Liver (tissue), 9 donors: ENCODE data around the gene DRD5. TPM values are rescaled to one million over a fixed set of nuclear protein-coding genes. Genes with fewer than 3 reads are reported as not detected.

Experiments
- DNase-seq: peaks from one replicate; pipeline ENCODE4 v3.0.0-alpha.2; 2017; ENCODE audit warnings: low spot score
- H3K27ac ChIP-seq, 2 donors: one replicate each; pipeline ENCODE4 v1.7.0; 2013; ENCODE audit warnings: inconsistent platforms in 2 of 2, low read length in 2 of 2, control low read depth in 1 of 2, low read depth in 1 of 2, mild to moderate bottlenecking in 1 of 2
- H3K27me3 ChIP-seq, 4 donors: one replicate each; pipeline versions ENCODE4 v1.6.1 to v1.7.0; 2013; ENCODE audit warnings: low read length in 3 of 4, inconsistent platforms in 1 of 4, mild to moderate bottlenecking in 1 of 4, moderate library complexity in 1 of 4; ENCODE audit not compliant: control insufficient read depth in 4 of 4, insufficient read depth in 4 of 4
- H3K36me3 ChIP-seq, 4 donors: one replicate each; pipeline versions ENCODE4 v1.6.1 to v1.7.0; 2013; ENCODE audit warnings: low read length in 3 of 4, mild to moderate bottlenecking in 3 of 4, low read depth in 1 of 4, moderate library complexity in 1 of 4; ENCODE audit not compliant: control insufficient read depth in 4 of 4, insufficient read depth in 3 of 4
- H3K4me1 ChIP-seq, 4 donors: one replicate each; pipeline versions ENCODE4 v1.6.1 to v1.7.0; 2013; ENCODE audit warnings: low read length in 3 of 4, mild to moderate bottlenecking in 3 of 4, moderate library complexity in 1 of 4; ENCODE audit not compliant: control insufficient read depth in 4 of 4, insufficient read depth in 4 of 4
- H3K4me3 ChIP-seq, 3 donors: one replicate each; pipeline versions ENCODE4 v1.6.1 to v1.7.0; 2013; ENCODE audit warnings: low read length in 3 of 3, control low read depth in 1 of 3, low read depth in 1 of 3, mild to moderate bottlenecking in 1 of 3
- H3K9ac ChIP-seq, 2 donors: one replicate each; pipeline ENCODE4 v1.7.0; 2013; ENCODE audit warnings: low read length in 2 of 2, mild to moderate bottlenecking in 2 of 2, moderate library complexity in 2 of 2, control low read depth in 1 of 2, low read depth in 1 of 2
- H3K9me3 ChIP-seq, 4 donors: one replicate each; pipeline versions ENCODE4 v1.6.1 to v1.7.0; 2013; ENCODE audit warnings: low read length in 3 of 4; ENCODE audit not compliant: control insufficient read depth in 4 of 4
- ATF3 ChIP-seq: IDR thresholded peaks from 2 replicates; pipeline ENCODE4 v1.6.1; 2016; ENCODE audit warnings: antibody characterized with exemption
- CTCF ChIP-seq: fragments of 150-350 bp; IDR thresholded peaks from 2 replicates; pipeline ENCODE4 v1.5.1; 2017; ENCODE audit warnings: improper control_type of control experiment, low read depth, low read length; ENCODE audit not compliant: missing input control
- EGR1 ChIP-seq, 2 donors: IDR thresholded peaks; 2 replicates each; pipeline ENCODE4 v1.6.1; 2016 to 2018; ENCODE audit warnings: antibody characterized with exemption in 2 of 2, low read depth in 2 of 2
- FOXA1 ChIP-seq: IDR thresholded peaks from 2 replicates; pipeline ENCODE4 v1.6.1; 2016; ENCODE audit warnings: antibody characterized with exemption
- FOXA2 ChIP-seq: IDR thresholded peaks from 2 replicates; pipeline ENCODE4 v1.6.1; 2016; ENCODE audit warnings: antibody characterized with exemption
- GABPA ChIP-seq, 2 donors: IDR thresholded peaks in 1 of 2; conservative IDR thresholded peaks in 1 of 2; 2 replicates each; pipeline ENCODE4 v1.6.1; 2016; ENCODE audit warnings: antibody characterized with exemption in 2 of 2, mild to moderate bottlenecking in 1 of 2, moderate library complexity in 1 of 2
- HNF4A ChIP-seq, 2 donors: conservative IDR thresholded peaks; 2 replicates each; pipeline ENCODE4 v1.6.1; 2016; ENCODE audit warnings: antibody characterized with exemption in 2 of 2, mild to moderate bottlenecking in 2 of 2
- HNF4G ChIP-seq: IDR thresholded peaks from 2 replicates; pipeline ENCODE4 v1.6.1; 2016; ENCODE audit warnings: antibody characterized with exemption
- JUND ChIP-seq, 2 donors: IDR thresholded peaks; 2 replicates each; pipeline ENCODE4 v1.6.1; 2016; ENCODE audit warnings: antibody characterized with exemption in 2 of 2
- MAX ChIP-seq: IDR thresholded peaks from 2 replicates; pipeline ENCODE4 v1.6.1; 2016; ENCODE audit warnings: antibody characterized with exemption
- NR2F2 ChIP-seq: IDR thresholded peaks from 2 replicates; pipeline ENCODE4 v1.6.1; 2016; ENCODE audit warnings: antibody characterized with exemption
- RAD21 ChIP-seq, 2 donors: IDR thresholded peaks; 2 replicates each; pipeline ENCODE4 v1.6.1; 2016; ENCODE audit warnings: antibody characterized with exemption in 2 of 2, mild to moderate bottlenecking in 2 of 2
- REST ChIP-seq: IDR thresholded peaks from 2 replicates; pipeline ENCODE4 v1.6.1; 2016; ENCODE audit warnings: antibody characterized with exemption, mild to moderate bottlenecking
- RXRA ChIP-seq, 2 donors: IDR thresholded peaks; 2 replicates each; pipeline ENCODE4 v1.6.1; 2017 to 2018; ENCODE audit warnings: antibody characterized with exemption in 2 of 2, mild to moderate bottlenecking in 1 of 2
- SP1 ChIP-seq: IDR thresholded peaks from 2 replicates; pipeline ENCODE4 v1.6.1; 2018; ENCODE audit warnings: antibody characterized with exemption, mild to moderate bottlenecking
- TAF1 ChIP-seq: conservative IDR thresholded peaks from 2 replicates; pipeline ENCODE4 v1.6.1; 2016; ENCODE audit warnings: antibody characterized with exemption, mild to moderate bottlenecking
- YY1 ChIP-seq: IDR thresholded peaks from 2 replicates; pipeline ENCODE4 v1.6.1; 2016; ENCODE audit warnings: antibody characterized with exemption, mild to moderate bottlenecking
- ZBTB33 ChIP-seq: IDR thresholded peaks from 2 replicates; pipeline ENCODE4 v1.6.1; 2016; ENCODE audit warnings: antibody characterized with exemption
- WGBS: extraction: QIAGEN DNeasy Blood & Tissue Kit; methylation state at CpG from one replicate; pipeline ENCODE4 v1.1.7; 2013; 5-methylcytosine and 5-hydroxymethylcytosine counted together
- polyA plus RNA-seq, 2 donors: library from polyadenylated mRNA; stranded (reverse) in 1 of 2; unstranded in 1 of 2; fragments of 200-250 nt in 1 of 2; fragments of >200 nt in 1 of 2; fragmentation: Nextera tagmentation in 1 of 2; extraction: Ambion mirVana in 1 of 2; gene quantifications; one replicate each; pipeline versions ENCODE4 v1.2.1 to v1.2.3, GENCODE V29; 2013 to 2015
- total RNA-seq, 2 donors: library from RNA; depleted of rRNA; stranded (reverse); fragments of >200 nt; gene quantifications; one replicate each; pipeline ENCODE4 v1.2.3, GENCODE V29; 2014
- donor health status: healthy.
- donor health status: healthy.
- donor health status: healthy.
- donor health status: healthy.
- donor health status: healthy.

Gene DRD5
- total and polyA plus RNA-seq, 4 donors = not detected

- DNase-seq = no peak
- Histone ChIP-seq H3K4me1 (no peaks in the 10 kb centered on the region), H3K9ac (no peak overlapping the region), H3K36me3 (no peaks in the 10 kb centered on the region), H3K27me3 (no peaks in the 10 kb centered on the region), H3K27ac (no peak overlapping the region), H3K9me3 (no peaks in the 10 kb centered on the region), H3K4me3 (no peak overlapping the region)
- 86% methylated on average over 4 of the region's 4 CpGs for WGBS
- TF ChIP-seq YY1 (no peak), JUND (IDR thresholded peaks at IDR 0.05) (no peak), NR2F2 (no peak), TAF1 (no peak), GABPA (IDR thresholded peaks at IDR 0.05 in 1 of 2, conservative IDR thresholded peaks at IDR 0.05 in 1 of 2) (no peak), RXRA (IDR thresholded peaks at IDR 0.05) (no peak), ATF3 (no peak), CTCF (no peak)
Measured at GRCh38 chr4:9800848-9801247, 19.4 kb downstream of the DRD5 start.

GRCh38 chr4:9804918-9805317, 23.5 kb downstream of the DRD5 start:
- H3K9ac ChIP-seq = no peak overlapping the region
- no peak overlapping the region for H3K4me3 ChIP-seq
- H3K4me1 ChIP-seq = no peaks in the 10 kb centered on the region
- H3K9me3 ChIP-seq = no peaks in the 10 kb centered on the region
- DNase-seq = no peak
- H3K36me3 ChIP-seq = no peaks in the 10 kb centered on the region
- TF ChIP-seq ATF3 (no peak), SP1 (no peak), FOXA1 (no peak)
- WGBS = 96% methylated on average over 5 of the region's 5 CpGs
- H3K27ac ChIP-seq = no peak overlapping the region
- H3K27me3 ChIP-seq = no peaks in the 10 kb centered on the region

- H3K9me3 ChIP-seq = no peaks in the 10 kb centered on the region
- H3K4me1 ChIP-seq = no peaks in the 10 kb centered on the region
- H3K27me3 ChIP-seq = no peaks in the 10 kb centered on the region
- H3K9ac ChIP-seq = no peak overlapping the region
- 89% methylated on average over 5 of the region's 5 CpGs for WGBS
- no peak for DNase-seq
- H3K27ac ChIP-seq = no peak overlapping the region
- H3K4me3 ChIP-seq = no peak overlapping the region
- no peaks in the 10 kb centered on the region for H3K36me3 ChIP-seq
- TF ChIP-seq RAD21 (IDR thresholded peaks at IDR 0.05) (no peak), ATF3 (no peak), HNF4G (no peak), REST (no peak), SP1 (no peak), HNF4A (conservative IDR thresholded peaks at IDR 0.05) (no peak), FOXA1 (no peak), RXRA (IDR thresholded peaks at IDR 0.05) (no peak), EGR1 (IDR thresholded peaks at IDR 0.05; ENCODE audit: low read depth in 2 of 2) (no peak), GABPA (IDR thresholded peaks at IDR 0.05 in 1 of 2, conservative IDR thresholded peaks at IDR 0.05 in 1 of 2) (no peak), NR2F2 (no peak), MAX (no peak), YY1 (no peak), ZBTB33 (no peak), TAF1 (no peak), FOXA2 (no peak), JUND (IDR thresholded peaks at IDR 0.05) (no peak)
Measured at GRCh38 chr4:9808077-9808476, 26.6 kb downstream of the DRD5 start.
